Fibroblast of skin of abdomen (primary cell): ENCODE results near the gene OGDH.
A peak's percentile ranks its signal among the peaks of the same experiment; 100 is the strongest.
"Not testable (repeated sequence)": the region's sequence is repeated elsewhere in the genome, so short reads cannot be mapped to it uniquely, and the experiment has no call there.

ENCODE experiments used
- DNase-seq: peaks from one replicate; pipeline ENCODE4 v3.0.0-alpha.2; 2013

Gene OGDH

GRCh38 chr7:44580945-44581878 lies 25.2 kb upstream of the OGDH start:
- no peak for DNase-seq

- peak; percentile 98 for DNase-seq
These were observed 24.4 kb upstream of the OGDH start, which contains the start of gene TMED4 for GRCh38 chr7:44581879-44582603. Gene TMED4 (minus strand): TSS chr7:44582231. CDS start chr7:44582206, 25 bp downstream.

GRCh38 chr7:44583146-44583865 lies 23.1 kb upstream of the OGDH start:
- DNase-seq = no peak

- peak; percentile 58 for DNase-seq
These were observed 18.4 kb upstream of the OGDH start for GRCh38 chr7:44587843-44588711.

- no peak for DNase-seq
These were observed 15.5 kb upstream of the OGDH start for GRCh38 chr7:44590910-44591309.

GRCh38 chr7:44595934-44596635 lies 10.3 kb upstream of the OGDH start:
- DNase-seq = no peak

GRCh38 chr7:44597181-44597580 lies 9.2 kb upstream of the OGDH start:
- not testable (repeated sequence) for DNase-seq

GRCh38 chr7:44599222-44599621 lies 7.2 kb upstream of the OGDH start:
- DNase-seq = no peak

- no peak for DNase-seq
These were observed 3.9 kb upstream of the OGDH start for GRCh38 chr7:44602576-44602910.

- DNase-seq = no peak
These were observed 3.2 kb upstream of the OGDH start for GRCh38 chr7:44603193-44603592.

GRCh38 chr7:44604941-44605340 lies 1.5 kb upstream of the OGDH start:
- DNase-seq = no peak

GRCh38 chr7:44607141-44608068 lies 978 bp downstream of the OGDH start:
- no peak for DNase-seq

GRCh38 chr7:44608916-44609648 lies 2.7 kb downstream of the OGDH start:
- peak; percentile 85 for DNase-seq

- DNase-seq = no peak
These were observed 3.4 kb downstream of the OGDH start for GRCh38 chr7:44609829-44610228.

GRCh38 chr7:44615149-44615611 lies 8.8 kb downstream of the OGDH start:
- DNase-seq = no peak

GRCh38 chr7:44615793-44616192 lies 9.4 kb downstream of the OGDH start:
- no peak for DNase-seq

- no peak for DNase-seq
These were observed 10.1 kb downstream of the OGDH start for GRCh38 chr7:44616545-44616944.

GRCh38 chr7:44617225-44617890 lies 10.9 kb downstream of the OGDH start:
- peak; percentile 62 for DNase-seq

GRCh38 chr7:44618045-44618444 lies 11.6 kb downstream of the OGDH start:
- no peak for DNase-seq
